ENCODE measurements around the gene NADSYN1.

Gene NADSYN1

DNA sequence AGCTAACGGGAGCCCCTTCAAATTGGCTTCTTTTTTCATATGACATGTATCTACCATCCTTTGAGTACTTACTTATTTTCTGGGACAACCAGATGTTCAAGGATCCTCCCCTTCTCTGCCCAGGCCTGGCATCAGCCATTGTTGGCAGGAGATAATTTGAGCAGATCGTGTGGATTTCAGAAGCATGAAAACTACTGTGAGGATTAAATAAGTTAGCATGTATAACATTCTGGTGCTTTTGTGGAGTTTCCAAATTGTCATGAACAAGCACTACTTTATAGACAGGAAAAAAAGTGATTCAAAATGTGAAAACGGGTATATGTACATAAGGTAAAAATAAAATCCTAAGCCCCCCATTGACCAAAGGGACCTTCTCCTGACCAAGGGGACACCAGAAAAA lies 2.1 kb upstream of the NADSYN1 start:
- in situ Hi-C loops (cut with MboI; ENCODE audit: low sequenced_read_pairs), result no loop called here

GRCh38 chr11:71451596-71452198 lies 1.3 kb upstream of the NADSYN1 start:
- in situ Hi-C loops (cut with MboI; ENCODE audit: low sequenced_read_pairs), result no loop called here

DNA sequence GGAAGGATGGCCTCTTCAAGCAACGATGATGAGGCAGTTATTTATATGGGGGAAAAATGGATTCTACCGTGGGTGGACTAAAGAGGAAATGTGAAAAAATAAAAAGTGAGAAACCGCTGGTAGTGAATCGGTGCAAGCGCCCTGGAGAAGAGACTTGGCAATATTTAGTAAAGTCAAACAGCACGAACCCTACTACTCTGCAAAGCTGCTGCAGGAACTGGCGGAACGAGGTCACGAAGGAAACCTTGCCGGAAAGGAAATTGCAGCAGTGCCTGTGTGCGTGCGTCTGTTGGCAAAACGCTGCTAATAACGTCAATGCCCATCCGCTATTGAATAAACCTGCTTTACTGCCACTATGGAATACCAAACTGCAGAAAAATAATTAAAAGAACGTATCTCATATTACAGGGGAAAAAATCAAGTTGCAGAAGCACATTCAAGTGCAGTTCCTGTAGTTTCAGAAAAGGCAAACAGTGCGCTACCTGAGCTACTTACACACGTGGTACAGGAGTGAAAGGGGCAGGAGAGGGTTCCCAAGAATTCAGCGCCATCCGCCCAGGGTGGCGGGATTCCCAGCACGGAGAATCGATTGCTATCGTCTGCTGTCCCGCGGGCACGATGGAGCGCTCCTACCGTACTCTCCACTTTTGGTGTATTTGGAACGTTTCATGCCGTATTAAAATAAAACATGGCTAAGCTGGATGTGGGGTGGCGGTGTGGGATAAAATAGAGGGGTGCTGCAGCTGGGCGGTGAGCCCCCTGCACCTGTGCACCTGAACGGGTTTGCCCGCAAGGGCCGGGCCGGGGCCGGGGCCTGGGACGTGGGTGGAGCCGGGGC lies 585 bp upstream of the NADSYN1 start:
- in situ Hi-C loops (cut with MboI; ENCODE audit: low sequenced_read_pairs), result no loop called here

GRCh38 chr11:71453918-71454304 lies 908 bp downstream of the NADSYN1 start:
- in situ Hi-C loops (cut with MboI; ENCODE audit: low sequenced_read_pairs), result no loop called here

DNA sequence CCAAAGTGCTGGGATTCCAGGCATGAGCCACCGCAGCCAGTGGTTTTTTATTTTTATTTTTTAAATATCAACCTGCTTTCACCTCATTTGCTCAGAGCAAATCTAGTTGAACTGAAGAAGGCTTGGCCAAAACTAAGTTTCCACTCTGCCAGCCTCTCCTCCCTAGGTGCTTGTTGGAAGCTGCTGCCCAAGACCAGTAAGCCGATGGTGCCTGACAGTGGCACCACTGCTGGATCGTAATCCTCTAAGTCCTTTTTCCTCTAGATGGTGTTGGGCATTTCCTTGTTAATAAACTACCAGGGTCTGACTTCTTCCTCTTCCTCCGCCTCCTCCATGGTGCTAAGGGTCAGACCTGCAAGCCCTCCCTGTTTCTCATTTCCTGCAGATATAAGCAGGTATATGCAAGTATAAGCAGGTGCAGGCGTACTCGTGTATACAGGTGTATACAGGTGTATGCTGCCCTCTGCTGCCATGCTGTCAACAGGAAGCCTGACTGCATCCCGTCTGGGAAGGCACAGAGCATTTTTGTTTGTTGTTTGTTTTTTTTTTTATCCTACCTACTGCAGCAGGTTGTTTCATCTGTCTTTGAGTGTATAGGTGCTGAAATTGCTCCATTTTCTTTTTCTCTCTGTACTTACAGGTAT lies 1.6 kb downstream of the NADSYN1 start:
- in situ Hi-C loops (cut with MboI; ENCODE audit: low sequenced_read_pairs), result no loop called here

DNA sequence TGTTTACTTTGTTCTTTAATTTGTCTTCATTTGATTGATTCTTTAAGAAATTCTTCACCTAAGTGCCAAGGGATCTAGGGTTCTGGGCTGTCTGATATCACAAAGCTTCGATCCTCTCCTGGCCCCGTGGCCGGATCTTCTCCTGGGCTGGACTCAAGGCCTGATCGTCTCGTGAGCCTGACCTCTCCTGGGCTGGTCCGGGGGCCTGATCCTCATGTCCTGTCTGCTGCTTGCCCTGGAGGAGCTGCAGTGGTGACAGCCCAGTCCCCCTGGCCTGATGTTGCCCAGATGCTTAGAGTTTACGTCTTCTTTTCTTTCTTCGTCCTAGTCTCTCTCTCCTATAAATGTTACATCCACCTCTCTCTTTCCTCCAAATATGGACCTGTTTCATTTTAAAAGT lies 3.3 kb downstream of the NADSYN1 start:
- in situ Hi-C loops (cut with MboI; ENCODE audit: low sequenced_read_pairs), result no loop called here

DNA sequence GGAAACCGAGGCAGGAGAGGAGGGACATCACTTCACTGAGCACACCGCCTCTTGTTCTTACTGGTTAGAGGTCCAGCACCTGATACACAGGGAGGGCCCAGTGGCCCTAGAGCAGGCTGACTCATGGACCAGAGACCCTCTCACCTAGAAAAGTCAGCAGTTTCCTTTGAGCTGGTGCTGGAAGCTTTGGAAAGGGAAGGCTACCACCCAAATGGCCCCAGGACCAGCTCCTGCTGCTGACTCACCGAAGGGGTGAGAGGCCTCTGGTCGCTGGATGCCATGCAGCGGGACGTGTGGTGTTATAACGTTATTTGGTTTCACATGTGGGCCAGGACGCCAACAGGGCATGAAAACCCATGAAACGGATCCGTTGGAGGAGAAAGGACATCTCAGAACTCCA lies 3.8 kb downstream of the NADSYN1 start:
- in situ Hi-C loops (cut with MboI; ENCODE audit: low sequenced_read_pairs), result no loop called here

GRCh38 chr11:71458146-71459070 lies 5.4 kb downstream of the NADSYN1 start:
- in situ Hi-C loops (cut with MboI; ENCODE audit: low sequenced_read_pairs), result no loop called here

DNA sequence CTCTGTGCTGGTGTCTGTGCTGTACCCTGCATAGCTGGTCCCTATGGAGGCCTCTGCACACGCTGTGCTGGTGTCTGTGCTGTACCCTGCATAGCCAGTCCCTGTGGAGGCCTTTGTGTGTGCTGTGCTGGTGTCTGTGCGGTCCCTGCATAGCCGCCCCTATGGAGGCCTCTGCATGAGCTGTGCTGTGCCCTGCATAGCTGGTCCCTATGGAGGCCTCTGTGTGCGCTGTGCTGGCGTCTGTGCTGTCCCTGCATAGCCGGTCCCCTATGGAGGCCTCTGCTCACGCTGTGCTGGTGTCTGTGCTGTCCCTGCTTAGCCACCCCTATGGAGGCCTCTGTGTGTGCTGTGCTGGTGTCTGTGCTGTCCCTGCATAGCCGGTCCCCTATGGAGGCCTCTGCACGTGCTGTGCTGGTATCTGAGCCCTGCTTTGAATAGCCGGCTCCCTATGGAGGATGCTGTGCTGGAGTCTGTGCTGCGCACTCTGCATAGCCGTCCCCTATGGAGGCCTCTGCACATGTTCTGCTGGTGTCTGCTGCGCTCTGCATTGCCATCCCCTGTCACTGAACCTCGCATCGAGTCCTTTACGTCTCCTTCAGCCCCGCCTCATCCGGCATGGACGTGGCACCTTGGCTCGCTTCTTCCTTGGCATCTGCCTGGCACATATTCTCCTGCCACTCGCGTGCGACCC lies 6.2 kb downstream of the NADSYN1 start:
- in situ Hi-C loops (cut with MboI; ENCODE audit: low sequenced_read_pairs), result no loop called here

GRCh38 chr11:71459767-71460320 lies 6.8 kb downstream of the NADSYN1 start:
- in situ Hi-C loops (cut with MboI; ENCODE audit: low sequenced_read_pairs), result no loop called here

DNA sequence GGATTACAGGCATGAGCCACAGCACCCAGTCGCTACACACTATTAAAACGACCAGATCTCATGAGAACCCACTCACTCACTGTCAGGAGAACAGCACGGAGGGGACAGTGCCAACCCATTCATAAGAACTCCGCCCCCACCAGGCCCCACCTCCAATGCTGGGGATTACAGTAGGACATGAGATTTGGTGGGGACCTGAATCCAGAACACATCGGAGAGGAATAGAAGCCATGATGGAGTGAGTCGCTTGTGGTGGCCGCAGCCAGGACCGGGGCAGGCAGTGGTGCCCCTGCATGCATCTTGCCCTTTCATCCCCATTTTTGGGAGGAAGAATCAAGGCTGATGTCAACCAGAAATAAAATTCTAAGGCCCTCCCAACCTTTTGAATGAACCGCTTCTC lies 8.7 kb downstream of the NADSYN1 start:
- in situ Hi-C loops (cut with MboI; ENCODE audit: low sequenced_read_pairs), result no loop called here

DNA sequence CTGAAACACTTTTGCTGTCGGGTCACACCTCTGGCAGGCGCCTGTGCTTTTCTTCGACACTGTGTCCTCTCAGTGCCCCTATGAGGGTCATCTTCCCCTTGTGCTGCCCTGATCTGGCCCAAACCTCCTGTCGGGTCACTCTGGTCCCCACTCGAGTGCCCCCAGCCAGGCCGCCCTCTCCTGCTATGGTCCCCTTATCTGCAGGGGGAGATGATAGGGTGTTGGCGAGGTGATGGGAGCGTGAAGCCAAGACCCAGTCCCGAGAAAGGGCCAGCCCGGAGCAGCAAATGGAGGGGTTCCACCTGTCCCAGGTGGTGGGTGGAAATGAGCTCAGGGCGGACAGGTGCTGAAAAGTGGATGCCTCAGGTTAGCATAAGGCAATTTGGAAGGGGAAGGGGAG lies 9.7 kb downstream of the NADSYN1 start:
- in situ Hi-C loops (cut with MboI; ENCODE audit: low sequenced_read_pairs), result no loop called here

DNA sequence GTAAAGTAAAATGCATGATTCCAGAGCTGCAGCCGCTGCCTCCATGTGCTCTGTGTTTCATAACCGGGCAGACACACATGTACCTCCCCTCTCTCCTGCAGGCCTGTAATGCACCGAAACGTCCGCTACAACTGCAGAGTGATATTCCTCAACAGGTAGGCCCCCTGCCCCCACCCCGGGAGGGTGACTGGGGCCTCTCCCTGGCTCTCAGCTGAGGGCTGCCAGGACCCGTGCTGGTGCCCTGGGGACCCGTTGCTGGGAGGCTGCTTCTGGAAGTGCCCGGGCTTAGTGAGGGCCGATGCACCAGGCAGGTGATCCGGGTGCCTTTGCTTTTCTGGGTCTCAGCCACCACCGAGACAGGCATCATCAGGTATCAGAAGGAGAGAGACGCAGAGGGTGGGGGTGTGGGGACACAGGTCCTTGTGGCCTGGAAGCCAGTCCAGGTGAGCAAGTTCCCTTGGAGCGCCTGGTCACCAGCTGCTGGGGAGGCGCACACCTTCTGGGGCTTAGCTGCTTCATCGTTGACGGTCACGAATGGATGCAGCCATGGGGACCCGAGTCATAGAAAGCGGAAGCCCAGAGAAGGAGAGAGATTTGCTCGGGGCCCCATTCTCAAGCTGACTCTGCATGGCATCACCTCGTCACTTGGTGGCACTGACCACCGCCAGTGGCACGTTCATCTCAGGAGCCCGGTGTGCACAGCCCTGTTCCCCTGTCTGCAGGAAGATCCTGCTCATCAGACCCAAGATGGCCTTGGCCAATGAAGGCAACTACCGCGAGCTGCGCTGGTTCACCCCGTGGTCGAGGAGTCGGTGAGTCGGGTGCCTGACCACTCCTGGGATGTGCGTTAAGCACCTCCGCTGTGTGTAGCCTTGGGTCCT lies 10.6 kb downstream of the NADSYN1 start:
- in situ Hi-C loops (cut with MboI; ENCODE audit: low sequenced_read_pairs), result no loop called here

DNA sequence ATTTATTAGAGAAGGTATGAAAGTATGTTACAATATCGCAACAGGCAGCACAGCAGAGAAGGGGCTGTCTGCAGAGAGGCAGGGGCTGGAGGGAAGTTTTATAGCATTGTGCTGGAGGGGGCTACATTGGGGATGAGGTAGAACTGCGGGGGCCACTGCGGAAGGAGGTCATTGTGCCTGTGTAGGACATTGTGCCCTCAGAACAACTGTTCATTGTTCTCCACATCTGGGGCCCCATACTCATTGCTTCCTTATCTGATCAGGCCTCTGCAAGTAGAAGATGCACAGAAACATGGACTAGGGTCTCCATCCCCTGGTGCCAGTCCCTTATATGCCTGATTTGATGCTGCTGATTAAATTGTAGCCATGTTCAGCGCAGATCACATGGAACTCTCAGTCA lies 12.1 kb downstream of the NADSYN1 start:
- in situ Hi-C loops (cut with MboI; ENCODE audit: low sequenced_read_pairs), result no loop called here

GRCh38 chr11:71466358-71466757 lies 13.4 kb downstream of the NADSYN1 start:
- in situ Hi-C loops (cut with MboI; ENCODE audit: low sequenced_read_pairs), result no loop called here

GRCh38 chr11:71467164-71467563 lies 14.2 kb downstream of the NADSYN1 start:
- in situ Hi-C loops (cut with MboI; ENCODE audit: low sequenced_read_pairs), result no loop called here

- in situ Hi-C loops (cut with MboI; ENCODE audit: low sequenced_read_pairs), result no loop called here
Observed at GRCh38 chr11:71470946-71471345, 17.9 kb downstream of the NADSYN1 start.

- in situ Hi-C loops (cut with MboI; ENCODE audit: low sequenced_read_pairs), result no loop called here
Observed at GRCh38 chr11:71472357-71472885, 19.4 kb downstream of the NADSYN1 start.
